B cell (primary cell): ENCODE data around the gene NSUN2.

Experiments used
- EZH2 ChIP-seq: IDR thresholded peaks from 2 replicates; pipeline ENCODE4 v1.6.1; 2012; ENCODE audit warnings: borderline replicate concordance, low read depth, mild to moderate bottlenecking, moderate library complexity, low read length; ENCODE audit not compliant: insufficient read depth, poor library complexity, severe bottlenecking
- TF ChIP-seq, protein P1 (sequence below): fragments of 200-600 bp; IDR thresholded peaks from one replicate; pipeline ENCODE4 v1.8.0; 2022; ENCODE audit warnings: antibody characterized with exemption, mild to moderate bottlenecking

DNA sequence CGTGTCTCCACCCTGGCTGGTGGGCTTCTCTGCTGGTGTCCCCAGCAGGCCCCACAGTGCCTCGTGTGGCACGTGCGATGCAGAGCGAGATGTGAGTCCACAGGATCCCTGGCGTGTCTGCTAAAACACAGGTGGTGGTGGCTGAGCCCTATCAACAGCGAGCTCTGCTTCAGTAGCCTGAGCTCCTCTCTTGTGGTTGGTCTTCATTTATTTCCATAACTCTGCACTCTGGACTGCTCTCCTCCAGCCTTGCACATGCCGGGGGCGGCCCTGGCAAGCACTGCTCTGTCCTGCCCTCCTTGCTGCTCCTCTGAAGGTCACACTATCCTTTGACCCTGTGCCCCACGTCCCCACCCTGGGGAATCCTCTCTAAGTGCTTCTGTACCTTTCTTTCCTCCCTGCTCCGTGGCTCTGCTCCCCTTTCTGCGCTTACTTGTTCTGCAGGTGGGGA, 59.2 kb downstream of the NSUN2 start:
- TF ChIP-seq, protein P1, sequence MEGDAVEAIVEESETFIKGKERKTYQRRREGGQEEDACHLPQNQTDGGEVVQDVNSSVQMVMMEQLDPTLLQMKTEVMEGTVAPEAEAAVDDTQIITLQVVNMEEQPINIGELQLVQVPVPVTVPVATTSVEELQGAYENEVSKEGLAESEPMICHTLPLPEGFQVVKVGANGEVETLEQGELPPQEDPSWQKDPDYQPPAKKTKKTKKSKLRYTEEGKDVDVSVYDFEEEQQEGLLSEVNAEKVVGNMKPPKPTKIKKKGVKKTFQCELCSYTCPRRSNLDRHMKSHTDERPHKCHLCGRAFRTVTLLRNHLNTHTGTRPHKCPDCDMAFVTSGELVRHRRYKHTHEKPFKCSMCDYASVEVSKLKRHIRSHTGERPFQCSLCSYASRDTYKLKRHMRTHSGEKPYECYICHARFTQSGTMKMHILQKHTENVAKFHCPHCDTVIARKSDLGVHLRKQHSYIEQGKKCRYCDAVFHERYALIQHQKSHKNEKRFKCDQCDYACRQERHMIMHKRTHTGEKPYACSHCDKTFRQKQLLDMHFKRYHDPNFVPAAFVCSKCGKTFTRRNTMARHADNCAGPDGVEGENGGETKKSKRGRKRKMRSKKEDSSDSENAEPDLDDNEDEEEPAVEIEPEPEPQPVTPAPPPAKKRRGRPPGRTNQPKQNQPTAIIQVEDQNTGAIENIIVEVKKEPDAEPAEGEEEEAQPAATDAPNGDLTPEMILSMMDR, result no peak
- TF ChIP-seq EZH2, result no peak
